HCT116 (cell line): ENCODE results near the gene UBE2E2.

Experiments
- CBX3 ChIP-seq: IDR thresholded peaks from 2 replicates; pipeline ENCODE4 v1.6.1; 2012; ENCODE audit warnings: low read depth
- EZH2phosphoT487 ChIP-seq: fragments of 200-600 bp; IDR thresholded peaks from 2 replicates; pipeline ENCODE4 v1.6.1; 2018; ENCODE audit warnings: antibody characterized with exemption, borderline replicate concordance
- SIN3A ChIP-seq: IDR thresholded peaks from 2 replicates; pipeline ENCODE4 v1.6.1; 2012; ENCODE audit warnings: low read depth
- TCF7L2 ChIP-seq: IDR thresholded peaks from 2 replicates; pipeline ENCODE4 v1.7.0; 2011; ENCODE audit warnings: borderline replicate concordance, inconsistent platforms; ENCODE audit not compliant: insufficient read depth, insufficient read length; ENCODE audit errors: extremely low read depth
- YY1 ChIP-seq: IDR thresholded peaks from 2 replicates; pipeline ENCODE4 v1.6.1; 2011; ENCODE audit warnings: low read length, low read depth, moderate library complexity, mild to moderate bottlenecking; ENCODE audit not compliant: insufficient replicate concordance; ENCODE audit errors: extremely low read depth
- TF ChIP-seq, protein P1 (sequence below), 3 experiments: fragments of 200-600 bp in 1 of 3; sonication (generic) in 1 of 3; IDR thresholded peaks in 2 of 3; conservative IDR thresholded peaks in 1 of 3; 2 replicates each; pipeline ENCODE4 v1.5.1; 2012 to 2017; ENCODE audit warnings: low read depth in 2 of 3, low read length in 2 of 3, antibody characterized with exemption in 1 of 3, borderline replicate concordance in 1 of 3, control low read depth in 1 of 3, mild to moderate bottlenecking in 1 of 3, mixed read lengths in 1 of 3, mixed run types in 1 of 3, moderate library complexity in 1 of 3; ENCODE audit not compliant: insufficient read depth in 1 of 3

GRCh38 chr3:23459889-23460546 lies 256.9 kb downstream of the UBE2E2 start:
- TF ChIP-seq, protein P1, sequence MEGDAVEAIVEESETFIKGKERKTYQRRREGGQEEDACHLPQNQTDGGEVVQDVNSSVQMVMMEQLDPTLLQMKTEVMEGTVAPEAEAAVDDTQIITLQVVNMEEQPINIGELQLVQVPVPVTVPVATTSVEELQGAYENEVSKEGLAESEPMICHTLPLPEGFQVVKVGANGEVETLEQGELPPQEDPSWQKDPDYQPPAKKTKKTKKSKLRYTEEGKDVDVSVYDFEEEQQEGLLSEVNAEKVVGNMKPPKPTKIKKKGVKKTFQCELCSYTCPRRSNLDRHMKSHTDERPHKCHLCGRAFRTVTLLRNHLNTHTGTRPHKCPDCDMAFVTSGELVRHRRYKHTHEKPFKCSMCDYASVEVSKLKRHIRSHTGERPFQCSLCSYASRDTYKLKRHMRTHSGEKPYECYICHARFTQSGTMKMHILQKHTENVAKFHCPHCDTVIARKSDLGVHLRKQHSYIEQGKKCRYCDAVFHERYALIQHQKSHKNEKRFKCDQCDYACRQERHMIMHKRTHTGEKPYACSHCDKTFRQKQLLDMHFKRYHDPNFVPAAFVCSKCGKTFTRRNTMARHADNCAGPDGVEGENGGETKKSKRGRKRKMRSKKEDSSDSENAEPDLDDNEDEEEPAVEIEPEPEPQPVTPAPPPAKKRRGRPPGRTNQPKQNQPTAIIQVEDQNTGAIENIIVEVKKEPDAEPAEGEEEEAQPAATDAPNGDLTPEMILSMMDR (IDR thresholded peaks at IDR 0.05 in 2 of 3, conservative IDR thresholded peaks at IDR 0.05 in 1 of 3; ENCODE audit: borderline replicate concordance in 1 of 3, insufficient read depth in 1 of 3, low read depth in 2 of 3, low read length in 2 of 3) = no peak
- TF ChIP-seq EZH2phosphoT487 (no peak), TCF7L2 (no peak), CBX3 (no peak), YY1 (no peak), SIN3A (no peak)
